Stimulated activated naive B cell treated with anti-CD40 and anti-IgM and Interleukin-4, amounts not matched to agents 10 μg/mL and 1 μg/mL and 100 μg/mL, for 72 hours (primary cell): ENCODE measurements around the gene ARHGAP21.

Experiments
- ATAC-seq, 2 donors: fragments of 150-1000 bp; cut with Tn5 transposase; replicated peaks; 2 replicates each; pipeline ENCODE4 v1.10.0; 2021; ENCODE audit warnings: moderate library complexity in 1 of 2
- DNase-seq: peaks from one replicate; pipeline ENCODE4 v3.0.0; 2021
- H3K27ac Mint-ChIP-seq: one replicate; pipeline ENCODE4 v1.8.0; 2022; ENCODE audit warnings: mild to moderate bottlenecking, mixed read lengths
- H3K27me3 Mint-ChIP-seq, 2 donors: one replicate each; pipeline ENCODE4 v1.8.0; 2022; ENCODE audit warnings: mixed read lengths in 2 of 2
- H3K36me3 Mint-ChIP-seq, 2 donors: one replicate each; pipeline ENCODE4 v1.8.0; 2022; ENCODE audit warnings: mixed read lengths in 2 of 2, mild to moderate bottlenecking in 1 of 2
- H3K4me1 Mint-ChIP-seq, 2 donors: one replicate each; pipeline ENCODE4 v1.8.0; 2022; ENCODE audit warnings: mixed read lengths in 2 of 2, mild to moderate bottlenecking in 1 of 2
- H3K4me3 Mint-ChIP-seq, 2 donors: one replicate each; pipeline ENCODE4 v1.8.0; 2022; ENCODE audit warnings: mild to moderate bottlenecking in 2 of 2, mixed read lengths in 2 of 2, moderate library complexity in 1 of 2
- H3K9me3 Mint-ChIP-seq, 2 donors: one replicate each; pipeline ENCODE4 v1.8.0; 2022; ENCODE audit warnings: mixed read lengths in 2 of 2, mild to moderate bottlenecking in 1 of 2

The ARHGAP21 gene

GRCh38 chr10:24574161-24574560 lies 149.5 kb downstream of the ARHGAP21 start:
- DNase-seq (no peak), ATAC-seq (no peak)
- Mint-ChIP-seq H3K36me3 (no peaks in the 10 kb centered on the region), H3K27ac (no peak overlapping the region), H3K4me1 (no peaks in the 10 kb centered on the region), H3K9me3 (peaks cover 12 to 13% of the 10 kb centered on the region in 2 donors), H3K27me3 (peaks cover 9 to 13% of the 10 kb centered on the region in 2 donors), H3K4me3 (no peak overlapping the region)

GRCh38 chr10:24571870-24572450 lies 151.7 kb downstream of the ARHGAP21 start:
- peaks cover 8 to 9% of the 10 kb centered on the region in 2 donors for H3K9me3 Mint-ChIP-seq
- H3K4me3 Mint-ChIP-seq, result no peak overlapping the region
- ATAC-seq (no peak), DNase-seq (no peak)
- H3K27ac Mint-ChIP-seq, result no peak overlapping the region
- no peaks in the 10 kb centered on the region for H3K4me1 Mint-ChIP-seq
- H3K36me3 Mint-ChIP-seq, result no peaks in the 10 kb centered on the region
- H3K27me3 Mint-ChIP-seq, result peaks cover 9 to 17% of the 10 kb centered on the region in 2 donors

GRCh38 chr10:24570658-24571426 lies 152.8 kb downstream of the ARHGAP21 start:
- Mint-ChIP-seq H3K27ac (peak overlapping the region; percentile 70), H3K4me1 (no peaks in the 10 kb centered on the region), H3K9me3 (peaks cover 3 to 4% of the 10 kb centered on the region in 2 donors), H3K27me3 (peaks cover 9 to 17% of the 10 kb centered on the region in 2 donors), H3K4me3 (no peak overlapping the region), H3K36me3 (no peaks in the 10 kb centered on the region)
- no peak for DNase-seq
- ATAC-seq, result no peak

GRCh38 chr10:24569828-24570657 lies 153.6 kb downstream of the ARHGAP21 start:
- peaks cover 9 to 17% of the 10 kb centered on the region in 2 donors for H3K27me3 Mint-ChIP-seq
- H3K9me3 Mint-ChIP-seq, result no peaks in the 10 kb centered on the region
- H3K4me1 Mint-ChIP-seq, result no peaks in the 10 kb centered on the region
- H3K27ac Mint-ChIP-seq, result no peak overlapping the region
- H3K4me3 Mint-ChIP-seq, result no peak overlapping the region
- ATAC-seq (no peak), DNase-seq (no peak)
- no peaks in the 10 kb centered on the region for H3K36me3 Mint-ChIP-seq

- DNase-seq (no peak), ATAC-seq (no peak)
- Mint-ChIP-seq H3K36me3 (no peaks in the 10 kb centered on the region), H3K4me3 (no peak overlapping the region), H3K4me1 (no peaks in the 10 kb centered on the region), H3K27ac (no peak overlapping the region), H3K27me3 (peaks cover 10 to 17% of the 10 kb centered on the region in 2 donors), H3K9me3 (no peaks in the 10 kb centered on the region)
Measured at GRCh38 chr10:24569330-24569796, 154.3 kb downstream of the ARHGAP21 start.

- Mint-ChIP-seq H3K36me3 (no peaks in the 10 kb centered on the region), H3K4me1 (no peaks in the 10 kb centered on the region), H3K27ac (no peak overlapping the region), H3K4me3 (no peak overlapping the region), H3K27me3 (peaks cover 15 to 17% of the 10 kb centered on the region in 2 donors), H3K9me3 (no peaks in the 10 kb centered on the region)
- no peak for DNase-seq
- no peak for ATAC-seq
Measured at GRCh38 chr10:24568042-24568441, 155.6 kb downstream of the ARHGAP21 start.

- H3K4me1 Mint-ChIP-seq, result no peaks in the 10 kb centered on the region
Measured at GRCh38 chr10:24561453-24561852, 162.2 kb downstream of the ARHGAP21 start.

GRCh38 chr10:24556750-24557742 lies 166.6 kb downstream of the ARHGAP21 start:
- Mint-ChIP-seq H3K36me3 (no peaks in the 10 kb centered on the region), H3K27ac (no peak overlapping the region), H3K9me3 (peaks cover 0 to 4% of the 10 kb centered on the region in 2 donors), H3K27me3 (peaks cover 7 to 11% of the 10 kb centered on the region in 2 donors), H3K4me1 (no peaks in the 10 kb centered on the region), H3K4me3 (no peak overlapping the region)
- ATAC-seq, result peak; percentile 48 to 60
- no peak for DNase-seq

More at GRCh38 chr10:24561453-24561852, 162.2 kb downstream of the ARHGAP21 start:
- no peak overlapping the region for H3K4me3 Mint-ChIP-seq
- ATAC-seq (no peak), DNase-seq (no peak)
- H3K36me3 Mint-ChIP-seq, result no peaks in the 10 kb centered on the region
- peaks cover 0 to 4% of the 10 kb centered on the region in 2 donors for H3K9me3 Mint-ChIP-seq
- no peak overlapping the region for H3K27ac Mint-ChIP-seq
- H3K27me3 Mint-ChIP-seq, result peaks cover 6 to 12% of the 10 kb centered on the region in 2 donors

GRCh38 chr10:24556126-24556749 lies 167.4 kb downstream of the ARHGAP21 start:
- Mint-ChIP-seq H3K4me1 (no peaks in the 10 kb centered on the region), H3K4me3 (no peak overlapping the region), H3K9me3 (peaks cover 0 to 4% of the 10 kb centered on the region in 2 donors), H3K27me3 (peaks cover 7 to 11% of the 10 kb centered on the region in 2 donors), H3K36me3 (no peaks in the 10 kb centered on the region), H3K27ac (no peak overlapping the region)
- ATAC-seq, result no peak
- no peak for DNase-seq

GRCh38 chr10:24554036-24554435 lies 169.7 kb downstream of the ARHGAP21 start:
- Mint-ChIP-seq H3K4me3 (no peak overlapping the region), H3K27ac (no peak overlapping the region), H3K4me1 (no peaks in the 10 kb centered on the region), H3K27me3 (peaks cover 16 to 17% of the 10 kb centered on the region in 2 donors), H3K9me3 (no peaks in the 10 kb centered on the region), H3K36me3 (no peaks in the 10 kb centered on the region)
- ATAC-seq, result no peak
- no peak for DNase-seq

- DNase-seq, result no peak
- no peak overlapping the region for H3K4me3 Mint-ChIP-seq
- H3K4me1 Mint-ChIP-seq, result no peaks in the 10 kb centered on the region
- peaks cover 16 to 17% of the 10 kb centered on the region in 2 donors for H3K27me3 Mint-ChIP-seq
- H3K9me3 Mint-ChIP-seq, result no peaks in the 10 kb centered on the region
- no peak for ATAC-seq
- no peaks in the 10 kb centered on the region for H3K36me3 Mint-ChIP-seq
- no peak overlapping the region for H3K27ac Mint-ChIP-seq
Measured at GRCh38 chr10:24553051-24553612, 170.6 kb downstream of the ARHGAP21 start.

GRCh38 chr10:24552346-24553016 lies 171.2 kb downstream of the ARHGAP21 start:
- H3K9me3 Mint-ChIP-seq, result no peaks in the 10 kb centered on the region
- peak; percentile 4 for DNase-seq
- H3K36me3 Mint-ChIP-seq, result no peaks in the 10 kb centered on the region
- H3K27ac Mint-ChIP-seq, result no peak overlapping the region
- peaks cover 16 to 17% of the 10 kb centered on the region in 2 donors for H3K27me3 Mint-ChIP-seq
- H3K4me3 Mint-ChIP-seq, result no peak overlapping the region
- ATAC-seq, result peak in 1 of 2 donors; percentile 61
- no peaks in the 10 kb centered on the region for H3K4me1 Mint-ChIP-seq
